ENCODE measurements around the gene LPCAT1. TPM values are rescaled to one million over a fixed set of nuclear protein-coding genes. Genes with fewer than 3 reads are reported as not detected.

The LPCAT1 gene
- total RNA-seq, 1 experiment from 2014 or later: 75.0 TPM

DNA sequence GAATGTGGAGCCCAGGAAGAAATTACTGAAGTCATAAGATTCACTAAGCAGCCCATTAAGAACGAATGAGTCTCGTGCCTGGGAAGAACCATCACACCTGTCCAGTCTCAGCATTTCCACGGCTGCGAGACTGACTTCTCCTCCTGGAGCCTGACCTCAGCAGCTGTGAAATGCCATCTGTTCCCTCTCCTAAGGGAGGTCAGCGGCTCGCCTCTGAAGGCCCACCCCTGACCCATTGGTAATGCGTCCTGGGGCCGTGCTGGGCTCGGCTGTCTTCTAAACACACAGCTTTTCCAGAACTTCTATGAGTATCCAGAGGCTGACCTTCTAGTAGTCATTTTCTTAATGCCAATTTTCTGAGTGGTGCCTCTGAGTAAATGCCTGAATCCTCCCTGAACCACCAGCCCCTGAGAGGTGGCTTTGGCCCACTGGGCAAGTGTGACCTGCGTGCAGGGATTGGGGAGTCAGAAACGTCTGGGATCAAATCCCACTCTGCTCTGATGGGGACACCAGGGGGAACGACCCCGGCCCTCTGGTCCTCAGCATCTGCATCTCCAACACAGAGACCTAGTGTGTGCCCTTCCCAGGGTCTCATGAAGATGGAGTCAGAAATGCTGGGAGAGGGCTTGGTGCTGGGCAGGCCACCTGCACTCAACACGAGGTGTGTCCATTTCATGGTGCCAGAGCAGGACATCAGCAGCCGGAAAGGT lies 84.2 kb downstream of the LPCAT1 start:
- peaks cover 5 to 10% of the 10 kb centered on the region in 2 experiments for H3K4me1 ChIP-seq (ENCODE audit: control insufficient read depth in 1 of 2, insufficient read depth in 2 of 2, low read length in 2 of 2)
- no peak overlapping the region for H2AFZ ChIP-seq (ENCODE audit: low read depth, low read length, poor library complexity, severe bottlenecking)
- DNase-seq (ENCODE audit: low read depth, low spot score): no peak
- POLR2A ChIA-PET: no interaction called here
- no peaks in the 10 kb centered on the region for H3K9me3 ChIP-seq (ENCODE audit: control insufficient read depth in 1 of 2, insufficient read depth in 1 of 2, low read depth in 1 of 2, low read length in 2 of 2)
- no peak overlapping the region for H3K4me3 ChIP-seq (replicated peaks in 1 of 2; ENCODE audit: low read depth in 1 of 2, low read length in 2 of 2)
- CTCF ChIA-PET: no interaction called here
- H4K20me1 ChIP-seq (ENCODE audit: insufficient read depth): no peaks in the 10 kb centered on the region
- TF ChIP-seq EGR1 (IDR thresholded peaks at IDR 0.05; ENCODE audit: low read depth) (no peak), MAX (IDR thresholded peaks at IDR 0.05) (no peak), JUND (IDR thresholded peaks at IDR 0.05) (no peak), ZFX (IDR thresholded peaks at IDR 0.05) (no peak), FOSL1 (IDR thresholded peaks at IDR 0.05; ENCODE audit: low read depth) (no peak)
- H3K27ac ChIP-seq (ENCODE audit: low read depth, low read length): no peak overlapping the region
- RAD21 ChIA-PET (ENCODE audit: low non-redundant PET in 1 of 2, low total read pairs in 2 of 2, uncharacterized antibody in 2 of 2, unreplicated experiment in 2 of 2): no interaction called here
- no peaks in the 10 kb centered on the region for H3K27me3 ChIP-seq (ENCODE audit: insufficient read depth, low read length)
- no peak overlapping the region for H3K9ac ChIP-seq (ENCODE audit: low read length)
- no peaks in the 10 kb centered on the region for H3K9me2 ChIP-seq (ENCODE audit: insufficient read depth)
- H3K36me3 ChIP-seq (ENCODE audit: control insufficient read depth in 1 of 2, insufficient read depth in 2 of 2, low read length in 2 of 2): no peaks in the 10 kb centered on the region
- H3K79me2 ChIP-seq (ENCODE audit: insufficient read depth, low read length): no peaks in the 10 kb centered on the region
- ATAC-seq: no peak
- intact Hi-C loops (cut with micrococcal nuclease): no loop called here
- no peak overlapping the region for H3K4me2 ChIP-seq (ENCODE audit: low read length)
- no TSS peak for BruUV-seq (replicated peaks)

GRCh38 chr5:1438871-1439270 lies 84.9 kb downstream of the LPCAT1 start:
- H3K9ac ChIP-seq (ENCODE audit: low read length): no peak overlapping the region
- no peaks in the 10 kb centered on the region for H3K36me3 ChIP-seq (ENCODE audit: control insufficient read depth in 1 of 2, insufficient read depth in 2 of 2, low read length in 2 of 2)
- no peak for DNase-seq (ENCODE audit: low read depth, low spot score)
- TF ChIP-seq POLR2A (IDR thresholded peaks at IDR 0.05; ENCODE audit: borderline replicate concordance, extremely low read depth, insufficient read depth, insufficient read length) (no peak), POLR2AphosphoS5 (IDR thresholded peaks at IDR 0.05; ENCODE audit: low read depth, low read length) (no peak), ELF1 (IDR thresholded peaks at IDR 0.05; ENCODE audit: borderline replicate concordance, low read depth) (no peak), ZFX (IDR thresholded peaks at IDR 0.05) (no peak), YY1 (IDR thresholded peaks at IDR 0.05; ENCODE audit: extremely low read depth, insufficient replicate concordance, low read depth, low read length) (no peak), TCF7L2 (IDR thresholded peaks at IDR 0.05; ENCODE audit: borderline replicate concordance, extremely low read depth, insufficient read depth, insufficient read length) (no peak), RAD21 (IDR thresholded peaks at IDR 0.05; ENCODE audit: low read depth) (no peak), EGR1 (IDR thresholded peaks at IDR 0.05; ENCODE audit: low read depth) (no peak)
- TF ChIP-seq, protein P1, sequence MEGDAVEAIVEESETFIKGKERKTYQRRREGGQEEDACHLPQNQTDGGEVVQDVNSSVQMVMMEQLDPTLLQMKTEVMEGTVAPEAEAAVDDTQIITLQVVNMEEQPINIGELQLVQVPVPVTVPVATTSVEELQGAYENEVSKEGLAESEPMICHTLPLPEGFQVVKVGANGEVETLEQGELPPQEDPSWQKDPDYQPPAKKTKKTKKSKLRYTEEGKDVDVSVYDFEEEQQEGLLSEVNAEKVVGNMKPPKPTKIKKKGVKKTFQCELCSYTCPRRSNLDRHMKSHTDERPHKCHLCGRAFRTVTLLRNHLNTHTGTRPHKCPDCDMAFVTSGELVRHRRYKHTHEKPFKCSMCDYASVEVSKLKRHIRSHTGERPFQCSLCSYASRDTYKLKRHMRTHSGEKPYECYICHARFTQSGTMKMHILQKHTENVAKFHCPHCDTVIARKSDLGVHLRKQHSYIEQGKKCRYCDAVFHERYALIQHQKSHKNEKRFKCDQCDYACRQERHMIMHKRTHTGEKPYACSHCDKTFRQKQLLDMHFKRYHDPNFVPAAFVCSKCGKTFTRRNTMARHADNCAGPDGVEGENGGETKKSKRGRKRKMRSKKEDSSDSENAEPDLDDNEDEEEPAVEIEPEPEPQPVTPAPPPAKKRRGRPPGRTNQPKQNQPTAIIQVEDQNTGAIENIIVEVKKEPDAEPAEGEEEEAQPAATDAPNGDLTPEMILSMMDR (IDR thresholded peaks at IDR 0.05 in 2 of 3, conservative IDR thresholded peaks at IDR 0.05 in 1 of 3; ENCODE audit: borderline replicate concordance in 1 of 3, insufficient read depth in 1 of 3, low read depth in 2 of 3, low read length in 2 of 3): no peak
- TF ChIP-seq, protein P2, sequence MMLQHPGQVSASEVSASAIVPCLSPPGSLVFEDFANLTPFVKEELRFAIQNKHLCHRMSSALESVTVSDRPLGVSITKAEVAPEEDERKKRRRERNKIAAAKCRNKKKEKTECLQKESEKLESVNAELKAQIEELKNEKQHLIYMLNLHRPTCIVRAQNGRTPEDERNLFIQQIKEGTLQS (IDR thresholded peaks at IDR 0.05): no peak
- POLR2A ChIA-PET: no interaction called here
- RAD21 ChIA-PET (ENCODE audit: low non-redundant PET in 1 of 2, low total read pairs in 2 of 2, uncharacterized antibody in 2 of 2, unreplicated experiment in 2 of 2): no interaction called here
- no peak overlapping the region for H3K27ac ChIP-seq (ENCODE audit: low read depth, low read length)
- no peak overlapping the region for H2AFZ ChIP-seq (ENCODE audit: low read depth, low read length, poor library complexity, severe bottlenecking)
- no peaks in the 10 kb centered on the region for H4K20me1 ChIP-seq (ENCODE audit: insufficient read depth)
- no peaks in the 10 kb centered on the region for H3K79me2 ChIP-seq (ENCODE audit: insufficient read depth, low read length)
- no peaks in the 10 kb centered on the region for H3K9me3 ChIP-seq (ENCODE audit: control insufficient read depth in 1 of 2, insufficient read depth in 1 of 2, low read depth in 1 of 2, low read length in 2 of 2)
- no peak overlapping the region for H3K4me2 ChIP-seq (ENCODE audit: low read length)
- H3K4me3 ChIP-seq (replicated peaks in 1 of 2; ENCODE audit: low read depth in 1 of 2, low read length in 2 of 2): no peak overlapping the region
- peaks cover 5 to 10% of the 10 kb centered on the region in 2 experiments for H3K4me1 ChIP-seq (ENCODE audit: control insufficient read depth in 1 of 2, insufficient read depth in 2 of 2, low read length in 2 of 2)
- intact Hi-C loops (cut with micrococcal nuclease): no loop called here
- no peak for ATAC-seq
- no peaks in the 10 kb centered on the region for H3K9me2 ChIP-seq (ENCODE audit: insufficient read depth)
- CTCF ChIA-PET: no interaction called here
- BruUV-seq (replicated peaks): no TSS peak
- no peaks in the 10 kb centered on the region for H3K27me3 ChIP-seq (ENCODE audit: insufficient read depth, low read length)

Measured in HCT116 (cell line).